Glutamatergic neuron (in vitro differentiated cells): ENCODE measurements around the gene TSPO. TPM values are rescaled to one million over a fixed set of nuclear protein-coding genes. Genes with fewer than 3 reads are reported as not detected.

Experiments used
- DNase-seq: peaks from one replicate; pipeline ENCODE4 v3.0.0; 2022
- H3K27ac Mint-ChIP-seq: one replicate; pipeline ENCODE4 v1.8.0; 2020; ENCODE audit warnings: mild to moderate bottlenecking, mixed read lengths, inconsistent platforms; ENCODE audit not compliant: unreplicated experiment
- H3K27me3 Mint-ChIP-seq: one replicate; pipeline ENCODE4 v1.8.0; 2020; ENCODE audit warnings: mild to moderate bottlenecking, moderate library complexity, mixed read lengths, inconsistent platforms; ENCODE audit not compliant: unreplicated experiment
- H3K36me3 Mint-ChIP-seq: one replicate; pipeline ENCODE4 v1.8.0; 2020; ENCODE audit warnings: mild to moderate bottlenecking, mixed read lengths, inconsistent platforms; ENCODE audit not compliant: unreplicated experiment
- H3K4me1 Mint-ChIP-seq: one replicate; pipeline ENCODE4 v1.8.0; 2020; ENCODE audit warnings: mild to moderate bottlenecking, low read depth, mixed read lengths, inconsistent platforms; ENCODE audit not compliant: unreplicated experiment
- H3K4me3 Mint-ChIP-seq: one replicate; pipeline ENCODE4 v1.8.0; 2020; ENCODE audit warnings: mild to moderate bottlenecking, mixed read lengths, inconsistent platforms; ENCODE audit not compliant: unreplicated experiment
- H3K9me3 Mint-ChIP-seq: one replicate; pipeline ENCODE4 v1.8.0; 2020; ENCODE audit warnings: mild to moderate bottlenecking, moderate library complexity, mixed read lengths, inconsistent platforms; ENCODE audit not compliant: unreplicated experiment
- total RNA-seq: library from RNA; stranded (reverse); fragmentation: NEBNext Ultra II Directional; extraction: Animal tissue kit (Norgen Biotek cat#: 25700); gene quantifications from one replicate; pipeline ENCODE4 v1.2.1, GENCODE V29; 2021; ENCODE audit not compliant: unreplicated experiment
- TF ChIP-seq, protein P1 (sequence below): fragments of 200-600 bp; sonication (generic); IDR thresholded peaks from one replicate; pipeline ENCODE4 v1.5.0; 2021; ENCODE audit not compliant: partially characterized antibody, unreplicated experiment

TSPO gene
- total RNA-seq, 1 donor from 2014 or later: 4.0 TPM

DNA sequence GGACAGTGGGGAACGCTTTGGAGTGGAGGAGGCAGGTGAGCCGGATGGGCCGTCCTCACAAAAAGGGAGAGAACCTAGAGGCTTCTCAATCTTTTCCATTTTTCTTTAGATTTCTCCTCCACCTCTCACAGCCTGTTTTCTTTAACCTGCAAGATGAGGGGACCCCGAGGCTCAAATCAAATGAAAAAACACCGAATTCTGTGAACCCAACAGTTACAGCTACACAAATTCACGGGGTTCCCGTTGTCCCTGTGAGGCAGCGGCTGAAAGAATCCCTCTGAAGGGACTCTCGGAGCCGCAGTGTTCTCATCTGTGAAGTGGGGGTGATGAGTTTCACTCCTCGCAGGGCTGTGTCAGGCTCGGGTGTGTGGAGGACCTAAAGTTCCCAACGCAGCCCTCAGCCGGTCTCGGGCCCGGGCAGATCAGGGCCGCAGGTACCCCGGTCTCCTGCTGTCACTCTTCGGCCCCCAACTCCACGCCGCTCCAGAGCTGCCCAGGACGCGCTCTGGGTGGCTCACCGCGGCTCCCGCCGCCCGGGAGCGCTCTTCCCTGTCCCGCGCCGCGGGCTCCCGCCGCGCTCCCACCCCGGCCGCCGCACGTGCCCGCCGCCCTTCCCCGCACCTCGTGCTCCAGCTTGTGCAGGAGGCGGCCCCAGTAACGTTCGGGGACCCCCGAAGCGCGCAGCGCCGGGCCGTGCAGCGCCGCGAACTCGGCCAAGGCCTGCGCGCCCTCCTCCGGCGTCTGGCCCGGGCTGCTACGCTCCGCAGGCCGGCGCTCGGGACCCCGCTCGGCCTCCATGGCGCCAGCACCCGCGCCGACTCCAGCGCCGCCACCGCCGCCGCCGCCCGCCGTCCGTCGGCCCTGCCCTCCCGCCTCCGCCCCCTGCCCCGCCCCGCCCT lies 35.2 kb downstream of the TSPO start, which contains the start of gene TTLL12:
Gene TTLL12, minus strand, starts transcription at position 863 of the 899 bp plus-strand sequence. Its CDS starts 65 bp downstream, at position 798.
- H3K27me3 Mint-ChIP-seq: peaks cover 7% of the 10 kb centered on the region
- H3K4me3 Mint-ChIP-seq: peak within 1 kb of the TSS; percentile 74
- peak within 1 kb of the TSS; percentile 52 for H3K27ac Mint-ChIP-seq
- peaks cover 6% of the 10 kb centered on the region for H3K9me3 Mint-ChIP-seq
- peak; percentile 79 for DNase-seq
- peaks cover 3% of the 10 kb centered on the region for H3K36me3 Mint-ChIP-seq
- TF ChIP-seq, protein P1, sequence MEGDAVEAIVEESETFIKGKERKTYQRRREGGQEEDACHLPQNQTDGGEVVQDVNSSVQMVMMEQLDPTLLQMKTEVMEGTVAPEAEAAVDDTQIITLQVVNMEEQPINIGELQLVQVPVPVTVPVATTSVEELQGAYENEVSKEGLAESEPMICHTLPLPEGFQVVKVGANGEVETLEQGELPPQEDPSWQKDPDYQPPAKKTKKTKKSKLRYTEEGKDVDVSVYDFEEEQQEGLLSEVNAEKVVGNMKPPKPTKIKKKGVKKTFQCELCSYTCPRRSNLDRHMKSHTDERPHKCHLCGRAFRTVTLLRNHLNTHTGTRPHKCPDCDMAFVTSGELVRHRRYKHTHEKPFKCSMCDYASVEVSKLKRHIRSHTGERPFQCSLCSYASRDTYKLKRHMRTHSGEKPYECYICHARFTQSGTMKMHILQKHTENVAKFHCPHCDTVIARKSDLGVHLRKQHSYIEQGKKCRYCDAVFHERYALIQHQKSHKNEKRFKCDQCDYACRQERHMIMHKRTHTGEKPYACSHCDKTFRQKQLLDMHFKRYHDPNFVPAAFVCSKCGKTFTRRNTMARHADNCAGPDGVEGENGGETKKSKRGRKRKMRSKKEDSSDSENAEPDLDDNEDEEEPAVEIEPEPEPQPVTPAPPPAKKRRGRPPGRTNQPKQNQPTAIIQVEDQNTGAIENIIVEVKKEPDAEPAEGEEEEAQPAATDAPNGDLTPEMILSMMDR: no peak
- peaks cover 7% of the 10 kb centered on the region for H3K4me1 Mint-ChIP-seq

DNA sequence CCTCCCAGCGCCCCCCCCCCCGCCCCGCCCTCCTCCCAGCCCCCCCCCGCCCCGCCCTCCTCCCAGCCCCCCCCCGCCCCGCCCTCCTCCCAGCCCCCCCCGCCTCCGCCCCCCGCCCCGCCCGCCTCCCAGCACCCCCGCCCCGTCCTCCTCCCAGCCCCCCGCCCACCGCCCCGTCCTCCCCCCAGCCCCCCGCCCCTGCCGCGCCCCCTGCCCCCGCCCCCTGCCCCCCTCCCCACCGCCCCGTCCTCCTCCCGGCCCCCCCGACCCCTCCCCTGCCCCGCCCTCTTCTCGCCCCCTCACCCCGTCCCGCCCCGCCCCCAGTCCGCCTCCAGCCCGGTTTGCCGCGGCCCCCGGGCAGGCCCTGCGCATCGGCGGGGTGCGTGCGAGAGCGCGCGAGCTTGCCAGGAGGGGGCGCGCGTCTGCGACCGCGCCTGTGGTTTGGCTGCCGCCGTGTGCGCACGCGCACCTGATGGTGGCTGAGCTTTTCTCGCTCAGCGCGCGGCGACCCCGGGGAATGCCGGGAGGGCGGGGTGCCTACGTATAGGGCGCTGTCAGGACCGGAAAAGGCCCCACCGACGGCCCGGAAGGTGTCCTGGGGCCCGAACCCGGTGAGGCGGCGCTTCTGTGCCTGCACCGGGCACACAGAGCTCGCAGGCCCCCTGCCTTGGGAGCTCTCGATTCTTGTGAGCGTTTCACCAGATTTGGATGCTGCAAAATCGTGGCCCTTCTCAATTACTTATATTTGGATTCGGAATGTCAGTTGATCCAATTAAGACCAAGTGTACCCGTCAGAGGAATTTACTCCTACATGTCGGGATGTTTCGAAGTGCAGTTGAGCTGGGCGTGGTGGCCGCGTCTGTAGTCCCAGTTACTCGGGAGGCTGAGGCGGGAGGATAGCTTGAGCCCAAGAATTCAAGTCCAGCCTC lies 36.1 kb downstream of the TSPO start:
- peak; percentile 94 for DNase-seq
- Mint-ChIP-seq H3K9me3 (peaks cover 6% of the 10 kb centered on the region), H3K36me3 (peaks cover 4% of the 10 kb centered on the region), H3K27me3 (peaks cover 3% of the 10 kb centered on the region), H3K4me3 (peak overlapping the region; percentile 74), H3K4me1 (peaks cover 7% of the 10 kb centered on the region), H3K27ac (peak overlapping the region; percentile 52)
- TF ChIP-seq, protein P1: peak; percentile 74

DNA sequence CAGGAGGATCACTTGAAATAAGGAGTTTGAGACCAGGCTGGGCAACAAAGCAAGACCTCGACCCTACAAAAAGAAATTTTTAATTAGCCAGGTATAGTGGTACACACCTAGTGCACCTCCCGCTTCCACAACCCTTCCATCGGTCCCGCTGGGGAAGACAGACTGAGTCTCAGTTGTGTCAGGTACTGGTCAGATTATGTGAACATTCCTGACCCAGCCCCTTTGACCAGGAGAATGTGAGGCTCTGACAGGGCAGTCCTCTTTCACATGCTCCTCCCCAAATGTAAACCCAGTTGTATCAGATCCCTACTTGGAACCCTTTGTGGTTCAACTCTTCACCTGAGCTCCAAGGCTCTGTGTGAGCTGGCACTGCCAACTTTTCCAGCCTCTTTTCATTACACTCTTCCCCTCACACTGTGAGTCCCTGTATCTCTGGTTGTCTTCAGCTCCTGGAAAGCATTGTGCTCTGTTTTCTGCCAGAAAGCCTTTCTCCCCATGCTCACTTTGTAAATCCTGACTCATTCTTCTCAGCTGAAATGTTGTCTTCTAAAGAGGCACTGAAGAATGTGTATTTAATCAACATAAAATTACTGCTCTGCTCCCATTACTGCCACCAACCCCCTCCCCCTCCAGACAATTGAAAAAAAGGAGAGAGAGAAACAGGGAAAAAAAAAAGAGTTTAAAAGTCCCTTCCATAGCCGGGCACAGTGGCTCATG lies 37.6 kb downstream of the TSPO start:
- Mint-ChIP-seq H3K4me1 (peaks cover 7% of the 10 kb centered on the region), H3K27me3 (peaks cover 3% of the 10 kb centered on the region), H3K9me3 (peaks cover 6% of the 10 kb centered on the region), H3K4me3 (no peak overlapping the region), H3K36me3 (peaks cover 4% of the 10 kb centered on the region), H3K27ac (no peak overlapping the region)
- TF ChIP-seq, protein P1: no peak
- DNase-seq: no peak

DNA sequence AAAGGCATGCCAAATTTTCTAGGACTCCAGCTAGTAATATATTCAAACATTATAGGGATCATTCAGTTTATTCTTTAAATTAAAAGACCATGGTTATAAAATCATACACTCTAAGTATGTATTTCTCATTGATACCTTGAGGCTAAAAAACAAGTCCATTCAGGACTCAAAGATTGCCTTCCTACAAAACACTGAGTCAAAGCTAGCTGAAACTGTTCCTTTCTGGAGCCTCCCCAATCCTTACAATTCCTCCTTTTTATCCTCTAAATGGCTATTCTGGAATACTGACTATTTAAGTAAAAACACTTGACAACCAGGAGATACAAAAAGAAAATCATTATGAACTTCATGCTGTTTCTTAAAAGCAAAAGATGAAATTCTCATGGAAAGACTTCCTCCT lies 40.5 kb downstream of the TSPO start:
- TF ChIP-seq, protein P1: no peak
- H3K27me3 Mint-ChIP-seq: peaks cover 3% of the 10 kb centered on the region
- peaks cover 4% of the 10 kb centered on the region for H3K36me3 Mint-ChIP-seq
- no peak for DNase-seq
- no peaks in the 10 kb centered on the region for H3K4me1 Mint-ChIP-seq
- H3K9me3 Mint-ChIP-seq: peaks cover 6% of the 10 kb centered on the region
- no peak overlapping the region for H3K27ac Mint-ChIP-seq
- no peak overlapping the region for H3K4me3 Mint-ChIP-seq
